WTC11 (cell line): ENCODE data around the gene EHD3. TPM values are rescaled to one million over a fixed set of nuclear protein-coding genes. Genes with fewer than 3 reads are reported as not detected.

ENCODE experiments used
- ATAC-seq: fragments of 200-7000 bp; cut with Tn5 transposase; 2 replicates; pipeline ENCODE4 v1.10.0; 2021; ENCODE audit warnings: mild to moderate bottlenecking, moderate library complexity
- CTCF ChIA-PET: fragments of 300-600 bp; sonication (Branson Sonifier 250); formaldehyde crosslinking; loops from one replicate; lab custom pipeline; 2021; ENCODE audit warnings: antibody characterized with exemption; lab: Charles Lee
- POLR2A ChIA-PET: fragments of 350-600 bp; sonication (Branson Sonifier 250); formaldehyde crosslinking; loops from one replicate; lab custom pipeline; 2021; ENCODE audit warnings: antibody characterized with exemption; lab: Charles Lee
- DNase-seq: peaks from one replicate; pipeline ENCODE4 v3.0.0; 2021; ENCODE audit warnings: low spot score
- H3K27ac Mint-ChIP-seq: 2 replicates; pipeline ENCODE4 v1.8.0; 2021; ENCODE audit warnings: mixed read lengths
- H3K27me3 Mint-ChIP-seq: 2 replicates; pipeline ENCODE4 v1.8.0; 2021; ENCODE audit warnings: low read depth, mild to moderate bottlenecking, moderate library complexity, mixed read lengths
- H3K36me3 Mint-ChIP-seq: 2 replicates; pipeline ENCODE4 v1.8.0; 2021; ENCODE audit warnings: mixed read lengths
- H3K4me1 Mint-ChIP-seq: 2 replicates; pipeline ENCODE4 v1.8.0; 2022; ENCODE audit warnings: mixed read lengths
- H3K4me3 Mint-ChIP-seq: 2 replicates; pipeline ENCODE4 v1.8.0; 2021; ENCODE audit warnings: mild to moderate bottlenecking, moderate library complexity, mixed read lengths
- H3K9me3 Mint-ChIP-seq: 2 replicates; pipeline ENCODE4 v1.8.0; 2021; ENCODE audit warnings: mixed read lengths
- AFF4 ChIP-seq: sonication (generic); formaldehyde crosslinking; IDR thresholded peaks from 2 replicates; pipeline ENCODE4 v1.8.1; 2023; ENCODE audit warnings: mild to moderate bottlenecking, missing genetic modification reagents, borderline replicate concordance
- ATF1 ChIP-seq: sonication (generic); formaldehyde crosslinking; IDR thresholded peaks from 2 replicates; pipeline ENCODE4 v1.8.1; 2023; ENCODE audit warnings: mild to moderate bottlenecking, moderate library complexity, missing genetic modification reagents
- ESRRA ChIP-seq: sonication (generic); formaldehyde crosslinking; IDR thresholded peaks from 2 replicates; pipeline ENCODE4 v1.8.1; 2022; ENCODE audit warnings: mild to moderate bottlenecking, missing genetic modification reagents, borderline replicate concordance
- FOXK1 ChIP-seq: sonication (generic); formaldehyde crosslinking; IDR thresholded peaks from 2 replicates; pipeline ENCODE4 v1.8.0; 2022; ENCODE audit warnings: mild to moderate bottlenecking, moderate library complexity, missing genetic modification reagents
- FOXP1 ChIP-seq: sonication (generic); formaldehyde crosslinking; IDR thresholded peaks from 2 replicates; pipeline ENCODE4 v1.8.0; 2022; ENCODE audit warnings: missing genetic modification reagents, mild to moderate bottlenecking, moderate library complexity, borderline replicate concordance
- GRHL2 ChIP-seq: fragments of 250-450 bp; sonication (Bioruptor Pico); IDR thresholded peaks from 2 replicates; pipeline ENCODE4 v1.8.0; 2022; ENCODE audit warnings: mild to moderate bottlenecking, moderate library complexity; ENCODE audit not compliant: insufficient replicate concordance, severe bottlenecking
- KAT7 ChIP-seq: sonication (generic); formaldehyde crosslinking; IDR thresholded peaks from 2 replicates; pipeline ENCODE4 v1.8.1; 2023; ENCODE audit warnings: missing genetic modification reagents, mild to moderate bottlenecking, borderline replicate concordance
- MXD4 ChIP-seq: fragments of 250-450 bp; sonication (Bioruptor Pico); IDR thresholded peaks from 2 replicates; pipeline ENCODE4 v1.8.0; 2021; ENCODE audit warnings: mild to moderate bottlenecking, moderate library complexity, borderline replicate concordance
- PREB ChIP-seq: sonication (generic); formaldehyde crosslinking; IDR thresholded peaks from 2 replicates; pipeline ENCODE4 v1.8.1; 2022; ENCODE audit warnings: mild to moderate bottlenecking, missing genetic modification reagents, moderate library complexity, borderline replicate concordance
- RORB ChIP-seq: fragments of 250-450 bp; sonication (Bioruptor Pico); IDR thresholded peaks from 2 replicates; pipeline ENCODE4 v1.9.0; 2021; ENCODE audit warnings: mild to moderate bottlenecking
- TP53 ChIP-seq: sonication (generic); formaldehyde crosslinking; IDR thresholded peaks from 2 replicates; pipeline ENCODE4 v1.8.1; 2023; ENCODE audit warnings: mild to moderate bottlenecking, missing genetic modification reagents
- ZNF219 ChIP-seq: sonication (generic); formaldehyde crosslinking; IDR thresholded peaks from 2 replicates; pipeline ENCODE4 v1.8.0; 2023; ENCODE audit warnings: missing genetic modification reagents, mild to moderate bottlenecking, borderline replicate concordance
- ZNF425 ChIP-seq: fragments of 250-450 bp; sonication (Bioruptor Pico); conservative IDR thresholded peaks from 2 replicates; pipeline ENCODE4 v1.9.0; 2021; ENCODE audit warnings: mild to moderate bottlenecking
- ZNF532 ChIP-seq: fragments of 250-450 bp; sonication (Bioruptor Pico); IDR thresholded peaks from 2 replicates; pipeline ENCODE4 v1.9.0; 2021; ENCODE audit warnings: mild to moderate bottlenecking, borderline replicate concordance
- total RNA-seq: library from RNA; stranded (reverse); gene quantifications from 3 replicates; pipeline ENCODE4 v1.2.3, GENCODE V29; 2021
- TF ChIP-seq, protein P1 (sequence below): sonication (generic); formaldehyde crosslinking; IDR thresholded peaks from 2 replicates; pipeline ENCODE4 v1.8.0; 2022; ENCODE audit warnings: mild to moderate bottlenecking, missing genetic modification reagents
- TF ChIP-seq, protein P2 (sequence below): sonication (generic); formaldehyde crosslinking; IDR thresholded peaks from 2 replicates; pipeline ENCODE4 v1.8.0; 2023; ENCODE audit warnings: mild to moderate bottlenecking, missing genetic modification reagents

EHD3 gene
- total RNA-seq, 1 experiment from 2014 or later: 10.0 TPM

DNA sequence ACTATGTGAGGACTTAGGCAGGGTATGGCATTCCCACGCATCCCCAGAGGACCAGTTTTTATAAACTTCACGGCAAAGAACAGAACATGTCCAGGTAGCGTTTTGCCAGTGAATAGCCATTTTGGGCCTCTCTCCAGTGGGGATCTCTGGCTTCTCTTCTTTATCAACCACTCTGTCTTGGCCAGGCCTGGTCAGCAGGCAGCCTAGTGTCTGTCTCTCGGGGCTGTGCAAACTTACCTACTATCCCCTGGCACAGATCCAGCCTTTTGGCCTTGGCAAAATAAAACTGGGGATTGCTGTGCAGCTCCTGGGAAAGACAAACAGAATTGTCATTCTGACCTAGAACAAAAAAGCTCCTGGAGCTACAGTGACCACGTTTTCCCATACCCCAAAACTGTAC, 31.1 kb upstream of the EHD3 start:
- H3K4me1 Mint-ChIP-seq: peaks cover 2% of the 10 kb centered on the region; the same call in 1 of the 2 replicates
- no peak for ATAC-seq
- CTCF ChIA-PET: no interaction called here
- no peak overlapping the region for H3K4me3 Mint-ChIP-seq
- POLR2A ChIA-PET: no interaction called here
- no peak overlapping the region for H3K27ac Mint-ChIP-seq
- DNase-seq: no peak
- H3K36me3 Mint-ChIP-seq: no peaks in the 10 kb centered on the region
- H3K27me3 Mint-ChIP-seq: peaks cover 2% of the 10 kb centered on the region; the same call in 1 of the 2 replicates
- TF ChIP-seq ATF1: no peak
- TF ChIP-seq FOXP1: no peak
- TF ChIP-seq PREB (CRISPR knock-in tag): no peak
- H3K9me3 Mint-ChIP-seq: peaks cover 5% of the 10 kb centered on the region

DNA sequence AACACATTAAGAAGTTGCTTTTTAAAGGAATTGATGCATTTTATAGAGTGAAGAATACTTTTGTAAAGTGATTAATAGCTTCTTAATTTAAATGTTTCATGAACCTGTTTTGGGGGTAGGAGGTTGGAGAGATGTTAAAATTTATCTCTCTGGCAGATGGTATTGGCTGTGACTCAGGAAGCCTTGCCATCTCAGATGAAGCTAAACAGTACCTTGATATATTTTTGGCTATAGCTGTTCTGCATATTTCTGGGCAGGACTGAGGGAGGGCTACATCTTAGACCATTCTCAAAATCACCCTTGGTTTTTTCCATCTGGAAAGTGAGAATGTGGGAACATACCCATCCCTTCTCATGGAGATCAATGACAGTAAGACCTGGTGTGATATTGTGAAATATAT, 30.0 kb upstream of the EHD3 start:
- CTCF ChIA-PET: interaction anchor here (0.6 to 0.7 kb wide), 2 partner anchors 34 to 128 kb away, joined by 3 read pairs; no protein-coding TSS in a partner anchor
- TF ChIP-seq AFF4 (CRISPR knock-in tag) (no peak), GRHL2 (no peak), FOXK1 (no peak)
- DNase-seq: no peak
- Mint-ChIP-seq H3K27ac (no peak overlapping the region), H3K27me3 (peaks cover 2% of the 10 kb centered on the region; the same call in 1 of the 2 replicates), H3K4me3 (no peak overlapping the region), H3K9me3 (peaks cover 2% of the 10 kb centered on the region), H3K36me3 (no peaks in the 10 kb centered on the region), H3K4me1 (peaks cover 8% of the 10 kb centered on the region)
- POLR2A ChIA-PET: no interaction called here
- ATAC-seq: no peak

- no peak for DNase-seq
- Mint-ChIP-seq H3K27ac (no peak overlapping the region), H3K27me3 (peaks cover 2% of the 10 kb centered on the region; the same call in 1 of the 2 replicates), H3K4me3 (no peak overlapping the region), H3K9me3 (no peaks in the 10 kb centered on the region), H3K4me1 (peaks cover 8% of the 10 kb centered on the region), H3K36me3 (no peaks in the 10 kb centered on the region)
- no peak for ATAC-seq
- CTCF ChIA-PET: interaction anchor here (0.7 kb wide), 1 partner anchor 29 kb away, joined by 3 read pairs; the partner anchor contains the start of gene EHD3
- POLR2A ChIA-PET: no interaction called here
- TF ChIP-seq MXD4 (CRISPR knock-in tag) (no peak), ATF1 (no peak), ZNF532 (CRISPR knock-in tag) (no peak), TP53 (no peak), ZNF219 (no peak), ZNF425 (CRISPR knock-in tag) (no peak), ESRRA (no peak), KAT7 (CRISPR knock-in tag) (no peak), RORB (CRISPR knock-in tag) (no peak)
- TF ChIP-seq, protein P1, sequence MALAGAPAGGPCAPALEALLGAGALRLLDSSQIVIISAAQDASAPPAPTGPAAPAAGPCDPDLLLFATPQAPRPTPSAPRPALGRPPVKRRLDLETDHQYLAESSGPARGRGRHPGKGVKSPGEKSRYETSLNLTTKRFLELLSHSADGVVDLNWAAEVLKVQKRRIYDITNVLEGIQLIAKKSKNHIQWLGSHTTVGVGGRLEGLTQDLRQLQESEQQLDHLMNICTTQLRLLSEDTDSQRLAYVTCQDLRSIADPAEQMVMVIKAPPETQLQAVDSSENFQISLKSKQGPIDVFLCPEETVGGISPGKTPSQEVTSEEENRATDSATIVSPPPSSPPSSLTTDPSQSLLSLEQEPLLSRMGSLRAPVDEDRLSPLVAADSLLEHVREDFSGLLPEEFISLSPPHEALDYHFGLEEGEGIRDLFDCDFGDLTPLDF (CRISPR knock-in tag): no peak
- TF ChIP-seq, protein P2, sequence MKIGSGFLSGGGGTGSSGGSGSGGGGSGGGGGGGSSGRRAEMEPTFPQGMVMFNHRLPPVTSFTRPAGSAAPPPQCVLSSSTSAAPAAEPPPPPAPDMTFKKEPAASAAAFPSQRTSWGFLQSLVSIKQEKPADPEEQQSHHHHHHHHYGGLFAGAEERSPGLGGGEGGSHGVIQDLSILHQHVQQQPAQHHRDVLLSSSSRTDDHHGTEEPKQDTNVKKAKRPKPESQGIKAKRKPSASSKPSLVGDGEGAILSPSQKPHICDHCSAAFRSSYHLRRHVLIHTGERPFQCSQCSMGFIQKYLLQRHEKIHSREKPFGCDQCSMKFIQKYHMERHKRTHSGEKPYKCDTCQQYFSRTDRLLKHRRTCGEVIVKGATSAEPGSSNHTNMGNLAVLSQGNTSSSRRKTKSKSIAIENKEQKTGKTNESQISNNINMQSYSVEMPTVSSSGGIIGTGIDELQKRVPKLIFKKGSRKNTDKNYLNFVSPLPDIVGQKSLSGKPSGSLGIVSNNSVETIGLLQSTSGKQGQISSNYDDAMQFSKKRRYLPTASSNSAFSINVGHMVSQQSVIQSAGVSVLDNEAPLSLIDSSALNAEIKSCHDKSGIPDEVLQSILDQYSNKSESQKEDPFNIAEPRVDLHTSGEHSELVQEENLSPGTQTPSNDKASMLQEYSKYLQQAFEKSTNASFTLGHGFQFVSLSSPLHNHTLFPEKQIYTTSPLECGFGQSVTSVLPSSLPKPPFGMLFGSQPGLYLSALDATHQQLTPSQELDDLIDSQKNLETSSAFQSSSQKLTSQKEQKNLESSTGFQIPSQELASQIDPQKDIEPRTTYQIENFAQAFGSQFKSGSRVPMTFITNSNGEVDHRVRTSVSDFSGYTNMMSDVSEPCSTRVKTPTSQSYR (CRISPR knock-in tag): no peak
These were observed 29.2 kb upstream of the EHD3 start for GRCh38 chr2:31204783-31205182.
